ENCODE data around the gene ATP5MC2.
A peak's percentile ranks its signal among the peaks of the same experiment; 100 is the strongest.

Gene ATP5MC2

GRCh38 chr12:53713516-53713915, 37.6 kb upstream of the ATP5MC2 start:
- TF ChIP-seq CTCF (IDR thresholded peaks at IDR 0.05; ENCODE audit: extremely low read depth, missing control alignments) = no peak

GRCh38 chr12:53712059-53712643, 36.3 kb upstream of the ATP5MC2 start:
- no peak for DNase-seq (ENCODE audit: low spot score)
- TF ChIP-seq CTCF (IDR thresholded peaks at IDR 0.05; ENCODE audit: extremely low read depth, missing control alignments) = no peak

More at GRCh38 chr12:53713516-53713915, 37.6 kb upstream of the ATP5MC2 start:
- no peak for DNase-seq (ENCODE audit: low spot score)

GRCh38 chr12:53710091-53710490, 34.2 kb upstream of the ATP5MC2 start:
- DNase-seq (ENCODE audit: low spot score) = no peak
- TF ChIP-seq CTCF (IDR thresholded peaks at IDR 0.05; ENCODE audit: extremely low read depth, missing control alignments) = no peak

- TF ChIP-seq CTCF (IDR thresholded peaks at IDR 0.05; ENCODE audit: extremely low read depth, missing control alignments) = no peak
- DNase-seq (ENCODE audit: low spot score) = no peak
These were observed 33.8 kb upstream of the ATP5MC2 start for GRCh38 chr12:53709671-53710070.

- no peak for TF ChIP-seq CTCF (IDR thresholded peaks at IDR 0.05; ENCODE audit: extremely low read depth, missing control alignments)
- no peak for DNase-seq (ENCODE audit: low spot score)
These were observed 30.2 kb upstream of the ATP5MC2 start for GRCh38 chr12:53706080-53706479.

GRCh38 chr12:53703756-53704155, 27.9 kb upstream of the ATP5MC2 start:
- TF ChIP-seq CTCF (IDR thresholded peaks at IDR 0.05; ENCODE audit: extremely low read depth, missing control alignments) = no peak
- DNase-seq (ENCODE audit: low spot score) = no peak

GRCh38 chr12:53701518-53702264, 25.8 kb upstream of the ATP5MC2 start:
- peak; percentile 93 for TF ChIP-seq CTCF (IDR thresholded peaks at IDR 0.05; ENCODE audit: extremely low read depth, missing control alignments)

More at GRCh38 chr12:53701518-53702264, 25.8 kb upstream of the ATP5MC2 start:
- DNase-seq (ENCODE audit: low spot score) = peak; percentile 80
